Measurements from ENCODE around the gene AKAIN1. TPM values are rescaled to one million over a fixed set of nuclear protein-coding genes. Genes with fewer than 3 reads are reported as not detected.

The AKAIN1 gene
- total RNA-seq, 1 experiment from 2014 or later: not detected

- Histone ChIP-seq H3K27me3 (ENCODE audit: control insufficient read depth, insufficient read depth, low read length) (no peaks in the 10 kb centered on the region), H3K9me3 (ENCODE audit: control insufficient read depth, insufficient read depth, low read depth, low read length) (no peaks in the 10 kb centered on the region), H3K4me1 (ENCODE audit: control insufficient read depth, insufficient read depth, low read length) (no peaks in the 10 kb centered on the region), H3K27ac (ENCODE audit: low read length) (no peak overlapping the region), H3K36me3 (ENCODE audit: control insufficient read depth, insufficient read depth, low read length) (no peaks in the 10 kb centered on the region), H3K4me3 (ENCODE audit: low read depth in 2 of 2, low read length in 2 of 2) (no peak overlapping the region)
- ATAC-seq: no peak
- ChIA-PET POLR2A (no interaction called here), CTCF (no interaction called here)
- no peak for DNase-seq (ENCODE audit: low read depth, low spot score)
- TF ChIP-seq POLR2AphosphoS5 (IDR thresholded peaks at IDR 0.05; ENCODE audit: low read depth, low read length) (no peak), SIN3A (IDR thresholded peaks at IDR 0.05; ENCODE audit: borderline replicate concordance, insufficient read depth, low read depth, low read length) (no peak), CTCF (IDR thresholded peaks at IDR 0.05) (no peak), REST (IDR thresholded peaks at IDR 0.05; ENCODE audit: insufficient read depth in 1 of 2, low read depth in 2 of 2, low read length in 1 of 2) (no peak), TCF7L2 (IDR thresholded peaks at IDR 0.05; ENCODE audit: low read depth, low read length) (no peak)
- BruUV-seq (replicated peaks): no TSS peak
- intact Hi-C loops (cut with micrococcal nuclease; ENCODE audit: unreplicated experiment): no loop called here
- in situ Hi-C loops (cut with HindIII; ENCODE audit: low pct_unique_long_range_greater_than_20kb, low sequenced_read_pairs): no loop called here
Observed at GRCh38 chr18:5155218-5155906, 41.7 kb downstream of the AKAIN1 start.

GRCh38 chr18:5152343-5153020 is 44.6 kb downstream of the AKAIN1 start:
- H3K4me1 ChIP-seq (ENCODE audit: control insufficient read depth, insufficient read depth, low read length): no peaks in the 10 kb centered on the region
- H3K9me3 ChIP-seq (ENCODE audit: control insufficient read depth, insufficient read depth, low read depth, low read length): no peaks in the 10 kb centered on the region
- no peak overlapping the region for H3K27ac ChIP-seq (ENCODE audit: low read length)
- no TSS peak for BruUV-seq (replicated peaks)
- POLR2A ChIA-PET: no interaction called here
- no peak for TF ChIP-seq REST (IDR thresholded peaks at IDR 0.05; ENCODE audit: insufficient read depth in 1 of 2, low read depth in 2 of 2, low read length in 1 of 2)
- TF ChIP-seq POLR2AphosphoS5 (IDR thresholded peaks at IDR 0.05; ENCODE audit: low read depth, low read length): no peak
- no peak for TF ChIP-seq TCF7L2 (IDR thresholded peaks at IDR 0.05; ENCODE audit: low read depth, low read length)
- no peak for TF ChIP-seq CTCF (IDR thresholded peaks at IDR 0.05)
- no peak for TF ChIP-seq SIN3A (IDR thresholded peaks at IDR 0.05; ENCODE audit: borderline replicate concordance, insufficient read depth, low read depth, low read length)
- no peak overlapping the region for H3K4me3 ChIP-seq (ENCODE audit: low read depth in 2 of 2, low read length in 2 of 2)
- DNase-seq (ENCODE audit: low read depth, low spot score) (no peak), ATAC-seq (no peak)
- H3K36me3 ChIP-seq (ENCODE audit: control insufficient read depth, insufficient read depth, low read length): no peaks in the 10 kb centered on the region
- in situ Hi-C loops (cut with HindIII; ENCODE audit: low pct_unique_long_range_greater_than_20kb, low sequenced_read_pairs) (no loop called here), intact Hi-C loops (cut with micrococcal nuclease; ENCODE audit: unreplicated experiment) (no loop called here)
- CTCF ChIA-PET: no interaction called here
- H3K27me3 ChIP-seq (ENCODE audit: control insufficient read depth, insufficient read depth, low read length): no peaks in the 10 kb centered on the region
